Stimulated activated CD8-positive, alpha-beta memory T cell treated with anti-CD3 and anti-CD28 coated beads, Interleukin-7, amount 100 ng/mL, for 1 hour (primary cell): ENCODE measurements around the gene TRIAP1.

Experiments used
- DNase-seq, 2 donors: peaks; one replicate each; pipeline ENCODE4 v3.0.0-alpha.2; 2020; ENCODE audit warnings: low read depth in 2 of 2

The TRIAP1 gene

GRCh38 chr12:120429368-120429767, 16.8 kb downstream of the TRIAP1 start:
- DNase-seq = no peak

- no peak for DNase-seq
Observed at GRCh38 chr12:120428597-120429229, 17.5 kb downstream of the TRIAP1 start.

GRCh38 chr12:120425797-120426196, 20.4 kb downstream of the TRIAP1 start:
- no peak for DNase-seq

- DNase-seq = no peak
Observed at GRCh38 chr12:120422892-120423456, 23.2 kb downstream of the TRIAP1 start.

- no peak for DNase-seq
Observed at GRCh38 chr12:120421701-120422100, 24.5 kb downstream of the TRIAP1 start.

GRCh38 chr12:120417917-120418580, 28.1 kb downstream of the TRIAP1 start:
- no peak for DNase-seq

GRCh38 chr12:120416490-120417216, 29.5 kb downstream of the TRIAP1 start:
- DNase-seq = no peak

GRCh38 chr12:120413901-120414695, 32.1 kb downstream of the TRIAP1 start:
- no peak for DNase-seq

- DNase-seq = no peak
Observed at GRCh38 chr12:120412421-120412820, 33.8 kb downstream of the TRIAP1 start.

GRCh38 chr12:120408771-120409170, 37.4 kb downstream of the TRIAP1 start:
- no peak for DNase-seq

GRCh38 chr12:120406553-120406952, 39.6 kb downstream of the TRIAP1 start:
- no peak for DNase-seq

GRCh38 chr12:120406069-120406468, 40.1 kb downstream of the TRIAP1 start:
- no peak for DNase-seq

GRCh38 chr12:120404271-120404670, 41.9 kb downstream of the TRIAP1 start:
- DNase-seq = no peak

GRCh38 chr12:120403869-120404268, 42.3 kb downstream of the TRIAP1 start:
- no peak for DNase-seq

GRCh38 chr12:120402217-120402616, 44.0 kb downstream of the TRIAP1 start:
- no peak for DNase-seq

- DNase-seq = no peak
Observed at GRCh38 chr12:120399531-120399930, 46.7 kb downstream of the TRIAP1 start.

- DNase-seq = no peak
Observed at GRCh38 chr12:120397824-120398540, 48.2 kb downstream of the TRIAP1 start.

GRCh38 chr12:120394483-120395367, 51.5 kb downstream of the TRIAP1 start:
- DNase-seq = no peak
